Neural progenitor cell (in vitro differentiated cells): ENCODE measurements around the gene ASTN2. TPM values are rescaled to one million over a fixed set of nuclear protein-coding genes. Genes with fewer than 3 reads are reported as not detected.

Experiments used
- DNase-seq: peaks from one replicate; pipeline ENCODE4 v3.0.0-alpha.2; 2016; ENCODE audit warnings: low spot score
- H2AFZ ChIP-seq: fragments of 200-600 bp; sonication (generic); replicated peaks from 2 replicates; pipeline ENCODE4 v1.6.1; 2016; ENCODE audit warnings: antibody characterized with exemption
- H3F3A ChIP-seq: fragments of 200-600 bp; sonication (generic); 2 replicates; pipeline ENCODE4 v1.6.1; 2016; ENCODE audit warnings: antibody characterized with exemption, low read depth
- H3K27ac ChIP-seq: fragments of 200-600 bp; sonication (generic); 2 replicates; pipeline ENCODE4 v1.5.1; 2016; ENCODE audit warnings: mild to moderate bottlenecking
- H3K27me3 ChIP-seq: fragments of 200-600 bp; sonication (generic); 2 replicates; pipeline ENCODE4 v1.6.1; 2016; ENCODE audit warnings: mild to moderate bottlenecking, moderate library complexity
- H3K36me3 ChIP-seq: fragments of 200-600 bp; sonication (generic); 2 replicates; pipeline ENCODE4 v1.5.1; 2016
- H3K4me1 ChIP-seq: fragments of 200-600 bp; sonication (generic); 2 replicates; pipeline ENCODE4 v1.6.1; 2016; ENCODE audit warnings: mixed run types
- H3K4me2 ChIP-seq: fragments of 200-600 bp; sonication (generic); 2 replicates; pipeline ENCODE4 v1.6.1; 2016
- H3K4me3 ChIP-seq: fragments of 200-600 bp; sonication (generic); 2 replicates; pipeline ENCODE4 v1.5.1; 2016
- H3K79me2 ChIP-seq: fragments of 200-600 bp; sonication (generic); 2 replicates; pipeline ENCODE4 v1.6.1; 2016; ENCODE audit warnings: low read depth
- H3K9ac ChIP-seq: fragments of 200-600 bp; sonication (generic); 2 replicates; pipeline ENCODE4 v1.6.1; 2016
- H3K9me3 ChIP-seq: fragments of 200-600 bp; sonication (generic); 2 replicates; pipeline ENCODE4 v1.5.1; 2016; ENCODE audit warnings: low read depth
- H4K20me1 ChIP-seq: fragments of 200-600 bp; sonication (generic); 2 replicates; pipeline ENCODE4 v1.6.1; 2016; ENCODE audit warnings: low read depth
- H3K27ac Mint-ChIP-seq: 3 replicates; pipeline ENCODE4 v1.8.0; 2021; ENCODE audit warnings: mixed read lengths
- H3K27me3 Mint-ChIP-seq: 2 replicates; pipeline ENCODE4 v1.8.0; 2022; ENCODE audit warnings: low read depth, mild to moderate bottlenecking, inconsistent platforms, moderate library complexity, mixed read lengths; ENCODE audit not compliant: insufficient read depth
- H3K36me3 Mint-ChIP-seq: 3 replicates; pipeline ENCODE4 v1.8.0; 2021; ENCODE audit warnings: mixed read lengths
- H3K4me1 Mint-ChIP-seq: 3 replicates; pipeline ENCODE4 v1.8.0; 2021; ENCODE audit warnings: mixed read lengths
- H3K4me3 Mint-ChIP-seq: 3 replicates; pipeline ENCODE4 v1.8.0; 2021; ENCODE audit warnings: mild to moderate bottlenecking, moderate library complexity, mixed read lengths
- H3K9me3 Mint-ChIP-seq: 3 replicates; pipeline ENCODE4 v1.8.0; 2020; ENCODE audit warnings: mixed read lengths
- CTCF ChIP-seq: fragments of 200-600 bp; sonication (generic); IDR thresholded peaks from 2 replicates; pipeline ENCODE4 v1.5.1; 2017; ENCODE audit warnings: antibody characterized with exemption, mild to moderate bottlenecking
- EZH2 ChIP-seq: fragments of 200-600 bp; sonication (generic); IDR thresholded peaks from 2 replicates; pipeline ENCODE4 v1.6.1; 2017; ENCODE audit warnings: antibody characterized with exemption, mild to moderate bottlenecking, moderate library complexity
- EZH2phosphoT487 ChIP-seq: fragments of 200-600 bp; sonication (generic); IDR thresholded peaks from 2 replicates; pipeline ENCODE4 v1.6.1; 2017; ENCODE audit warnings: antibody characterized with exemption
- total RNA-seq: library from RNA; depleted of rRNA; stranded (reverse); fragments of >200 nt; gene quantifications from 2 replicates; pipeline ENCODE4 v1.2.3, GENCODE V29; 2015; ENCODE audit warnings: low replicate concordance

The ASTN2 gene
- total RNA-seq, 1 donor from 2014 or later: 8.0 TPM

- no peak overlapping the region for H3K4me3 ChIP-seq
- no peaks in the 10 kb centered on the region for H3K9me3 Mint-ChIP-seq
- H3K9ac ChIP-seq: no peak overlapping the region
- no peaks in the 10 kb centered on the region for H3F3A ChIP-seq
- no peak overlapping the region for H3K4me3 Mint-ChIP-seq
- H3K36me3 ChIP-seq: no peaks in the 10 kb centered on the region
- H3K4me2 ChIP-seq: no peak overlapping the region
- no peak overlapping the region for H3K27ac ChIP-seq
- no peak for DNase-seq
- no peak overlapping the region for H3K27ac Mint-ChIP-seq
- no peaks in the 10 kb centered on the region for H3K27me3 ChIP-seq
- H4K20me1 ChIP-seq: no peaks in the 10 kb centered on the region
- TF ChIP-seq CTCF (no peak), EZH2phosphoT487 (no peak), EZH2 (no peak)
- H3K4me1 Mint-ChIP-seq: no peaks in the 10 kb centered on the region
- H2AFZ ChIP-seq: no peak overlapping the region
- no peaks in the 10 kb centered on the region for H3K9me3 ChIP-seq
- no peaks in the 10 kb centered on the region for H3K27me3 Mint-ChIP-seq
- no peaks in the 10 kb centered on the region for H3K4me1 ChIP-seq
- H3K79me2 ChIP-seq: no peaks in the 10 kb centered on the region
- no peaks in the 10 kb centered on the region for H3K36me3 Mint-ChIP-seq
Observed at GRCh38 chr9:117138231-117138630, 276.6 kb downstream of the ASTN2 start.

- H3K4me1 Mint-ChIP-seq: no peaks in the 10 kb centered on the region
- TF ChIP-seq EZH2phosphoT487: no peak
- TF ChIP-seq CTCF: no peak
- TF ChIP-seq EZH2: no peak
- H3K27me3 Mint-ChIP-seq: no peaks in the 10 kb centered on the region
- no peak overlapping the region for H3K4me2 ChIP-seq
- no peaks in the 10 kb centered on the region for H3K9me3 ChIP-seq
- no peaks in the 10 kb centered on the region for H3F3A ChIP-seq
- H3K36me3 ChIP-seq: no peaks in the 10 kb centered on the region
- no peaks in the 10 kb centered on the region for H3K27me3 ChIP-seq
- H3K4me1 ChIP-seq: no peaks in the 10 kb centered on the region
- no peaks in the 10 kb centered on the region for H3K9me3 Mint-ChIP-seq
- no peak overlapping the region for H3K4me3 ChIP-seq
- H3K79me2 ChIP-seq: no peaks in the 10 kb centered on the region
- no peak overlapping the region for H3K4me3 Mint-ChIP-seq
- no peak overlapping the region for H3K27ac ChIP-seq
- no peaks in the 10 kb centered on the region for H3K36me3 Mint-ChIP-seq
- no peak overlapping the region for H2AFZ ChIP-seq
- H4K20me1 ChIP-seq: no peaks in the 10 kb centered on the region
- H3K9ac ChIP-seq: no peak overlapping the region
- no peak for DNase-seq
- H3K27ac Mint-ChIP-seq: no peak overlapping the region
Observed at GRCh38 chr9:117136461-117136860, 278.4 kb downstream of the ASTN2 start.

GRCh38 chr9:117135501-117136098 lies 279.3 kb downstream of the ASTN2 start:
- Mint-ChIP-seq H3K4me1 (no peaks in the 10 kb centered on the region), H3K9me3 (no peaks in the 10 kb centered on the region), H3K27me3 (no peaks in the 10 kb centered on the region), H3K27ac (no peak overlapping the region), H3K4me3 (no peak overlapping the region), H3K36me3 (no peaks in the 10 kb centered on the region)
- Histone ChIP-seq H3K9ac (no peak overlapping the region), H3F3A (no peaks in the 10 kb centered on the region), H2AFZ (no peak overlapping the region), H3K4me3 (no peak overlapping the region), H3K36me3 (no peaks in the 10 kb centered on the region), H3K27ac (no peak overlapping the region), H3K4me2 (no peak overlapping the region), H3K79me2 (no peaks in the 10 kb centered on the region), H3K9me3 (no peaks in the 10 kb centered on the region), H4K20me1 (no peaks in the 10 kb centered on the region), H3K27me3 (no peaks in the 10 kb centered on the region), H3K4me1 (no peaks in the 10 kb centered on the region)
- DNase-seq: no peak
- no peak for TF ChIP-seq CTCF
- no peak for TF ChIP-seq EZH2
- TF ChIP-seq EZH2phosphoT487: no peak
